ENCODE data around the gene AIRE. TPM values are rescaled to one million over a fixed set of nuclear protein-coding genes. Genes with fewer than 3 reads are reported as not detected.
"Not testable (repeated sequence)": the region's sequence is repeated elsewhere in the genome, so short reads cannot be mapped to it uniquely, and the experiment has no call there.

Gene AIRE
- total RNA-seq, 1 donor from 2014 or later, result not detected

- TF ChIP-seq, protein P1, sequence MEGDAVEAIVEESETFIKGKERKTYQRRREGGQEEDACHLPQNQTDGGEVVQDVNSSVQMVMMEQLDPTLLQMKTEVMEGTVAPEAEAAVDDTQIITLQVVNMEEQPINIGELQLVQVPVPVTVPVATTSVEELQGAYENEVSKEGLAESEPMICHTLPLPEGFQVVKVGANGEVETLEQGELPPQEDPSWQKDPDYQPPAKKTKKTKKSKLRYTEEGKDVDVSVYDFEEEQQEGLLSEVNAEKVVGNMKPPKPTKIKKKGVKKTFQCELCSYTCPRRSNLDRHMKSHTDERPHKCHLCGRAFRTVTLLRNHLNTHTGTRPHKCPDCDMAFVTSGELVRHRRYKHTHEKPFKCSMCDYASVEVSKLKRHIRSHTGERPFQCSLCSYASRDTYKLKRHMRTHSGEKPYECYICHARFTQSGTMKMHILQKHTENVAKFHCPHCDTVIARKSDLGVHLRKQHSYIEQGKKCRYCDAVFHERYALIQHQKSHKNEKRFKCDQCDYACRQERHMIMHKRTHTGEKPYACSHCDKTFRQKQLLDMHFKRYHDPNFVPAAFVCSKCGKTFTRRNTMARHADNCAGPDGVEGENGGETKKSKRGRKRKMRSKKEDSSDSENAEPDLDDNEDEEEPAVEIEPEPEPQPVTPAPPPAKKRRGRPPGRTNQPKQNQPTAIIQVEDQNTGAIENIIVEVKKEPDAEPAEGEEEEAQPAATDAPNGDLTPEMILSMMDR (IDR thresholded peaks at IDR 0.05), result no peak
- Mint-ChIP-seq H3K9me3 (ENCODE audit: unreplicated experiment) (no peaks in the 10 kb centered on the region), H3K36me3 (ENCODE audit: unreplicated experiment) (no peaks in the 10 kb centered on the region)
Measured at GRCh38 chr21:44335266-44336059, 49.8 kb downstream of the AIRE start.

DNA sequence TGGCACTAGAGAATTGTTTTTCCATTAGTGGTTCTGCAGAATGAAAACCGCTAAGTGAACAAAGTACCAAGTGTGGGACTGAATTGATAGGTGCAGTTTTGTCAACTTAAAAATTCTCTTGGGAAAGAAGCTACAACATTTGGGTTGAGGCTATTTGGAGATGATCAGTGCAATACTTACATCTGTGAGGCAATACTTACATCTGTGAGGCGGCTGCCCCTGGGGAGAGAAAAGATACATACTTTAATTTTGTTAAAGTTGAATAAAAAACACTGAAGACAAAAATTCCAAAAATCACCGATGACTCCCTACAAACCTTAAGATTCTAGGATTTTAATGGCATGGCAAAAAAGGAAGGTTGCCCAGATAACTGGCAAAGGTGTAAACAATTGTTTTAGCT lies 51.8 kb downstream of the AIRE start:
- H3K27me3 Mint-ChIP-seq (ENCODE audit: unreplicated experiment), result no peaks in the 10 kb centered on the region
- H3K9me3 Mint-ChIP-seq (ENCODE audit: unreplicated experiment), result no peaks in the 10 kb centered on the region
- DNase-seq (ENCODE audit: extremely low spot score, unreplicated experiment), result no peak
- TF ChIP-seq, protein P1 (IDR thresholded peaks at IDR 0.05), result no peak
- no peaks in the 10 kb centered on the region for H3K36me3 Mint-ChIP-seq (ENCODE audit: unreplicated experiment)
- no peak overlapping the region for H3K27ac Mint-ChIP-seq (ENCODE audit: unreplicated experiment)
- H3K4me3 Mint-ChIP-seq (ENCODE audit: unreplicated experiment), result peak overlapping the region; percentile 35
- peaks cover 19% of the 10 kb centered on the region for H3K4me1 Mint-ChIP-seq (ENCODE audit: unreplicated experiment)

More at GRCh38 chr21:44335266-44336059, 49.8 kb downstream of the AIRE start:
- Mint-ChIP-seq H3K27me3 (ENCODE audit: unreplicated experiment) (no peaks in the 10 kb centered on the region), H3K4me3 (ENCODE audit: unreplicated experiment) (no peak overlapping the region), H3K27ac (ENCODE audit: unreplicated experiment) (no peak overlapping the region), H3K4me1 (ENCODE audit: unreplicated experiment) (peaks cover 18% of the 10 kb centered on the region)
- DNase-seq (ENCODE audit: extremely low spot score, unreplicated experiment), result no peak

GRCh38 chr21:44337941-44338895 lies 52.5 kb downstream of the AIRE start:
- Mint-ChIP-seq H3K4me1 (ENCODE audit: unreplicated experiment) (peaks cover 19% of the 10 kb centered on the region), H3K36me3 (ENCODE audit: unreplicated experiment) (no peaks in the 10 kb centered on the region), H3K9me3 (ENCODE audit: unreplicated experiment) (no peaks in the 10 kb centered on the region), H3K4me3 (ENCODE audit: unreplicated experiment) (peak overlapping the region; percentile 72), H3K27me3 (ENCODE audit: unreplicated experiment) (no peaks in the 10 kb centered on the region), H3K27ac (ENCODE audit: unreplicated experiment) (peak overlapping the region; percentile 73)
- no peak for DNase-seq (ENCODE audit: extremely low spot score, unreplicated experiment)
- TF ChIP-seq, protein P1 (IDR thresholded peaks at IDR 0.05), result peak; percentile 58

- H3K4me1 Mint-ChIP-seq (ENCODE audit: unreplicated experiment), result peaks cover 19% of the 10 kb centered on the region
- H3K27me3 Mint-ChIP-seq (ENCODE audit: unreplicated experiment), result no peaks in the 10 kb centered on the region
- peak within 1 kb of the TSS; percentile 89 for H3K27ac Mint-ChIP-seq (ENCODE audit: unreplicated experiment)
- no peaks in the 10 kb centered on the region for H3K9me3 Mint-ChIP-seq (ENCODE audit: unreplicated experiment)
- H3K36me3 Mint-ChIP-seq (ENCODE audit: unreplicated experiment), result no peaks in the 10 kb centered on the region
- peak; percentile 99 for DNase-seq (ENCODE audit: extremely low spot score, unreplicated experiment)
- TF ChIP-seq, protein P1 (IDR thresholded peaks at IDR 0.05), result no peak
- H3K4me3 Mint-ChIP-seq (ENCODE audit: unreplicated experiment), result peak within 1 kb of the TSS; percentile 79
Measured at GRCh38 chr21:44338971-44339910, 53.6 kb downstream of the AIRE start, which contains the start of gene CFAP410. TSS of gene CFAP410 (minus strand) at chr21:44339390. CDS start at chr21:44339194, 196 bp downstream.

DNA sequence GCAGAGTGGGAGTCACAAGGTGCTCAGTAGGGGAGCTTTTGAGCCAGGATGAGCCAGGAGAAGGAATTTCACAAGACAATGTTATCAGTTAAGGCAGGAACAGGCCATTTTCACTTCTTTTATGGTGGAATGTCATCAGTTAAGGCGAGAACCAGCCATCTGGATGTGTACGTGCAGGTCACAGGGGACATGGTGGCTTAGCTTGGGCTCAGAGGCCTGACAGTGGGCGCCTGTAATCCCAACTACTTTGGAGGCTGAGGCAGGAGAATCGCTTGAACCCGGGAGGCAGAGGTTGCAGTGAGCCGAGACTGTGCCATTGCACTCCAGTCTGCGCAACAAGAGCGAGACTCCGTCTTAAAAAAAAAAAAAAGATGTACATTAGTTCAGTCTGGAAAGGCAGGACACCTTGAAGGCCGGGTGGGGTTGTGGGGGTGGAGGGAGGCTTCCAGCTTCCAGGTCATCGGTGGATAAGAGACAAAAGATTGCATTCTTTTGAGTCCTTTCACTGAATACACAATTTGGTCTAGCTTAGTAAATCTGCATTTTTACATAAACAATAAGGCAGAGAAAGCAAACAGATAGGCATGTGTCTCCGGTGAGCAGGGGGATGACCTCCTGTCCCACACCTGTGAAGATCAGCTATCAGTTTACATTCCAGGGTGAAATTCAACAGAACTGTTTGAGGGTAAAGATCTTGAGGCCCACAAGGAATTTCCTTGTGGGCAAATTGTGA lies 56.2 kb downstream of the AIRE start:
- peaks cover 19% of the 10 kb centered on the region for H3K4me1 Mint-ChIP-seq (ENCODE audit: unreplicated experiment)
- not testable (repeated sequence) for DNase-seq (ENCODE audit: extremely low spot score, unreplicated experiment); H3K9me3 Mint-ChIP-seq (ENCODE audit: unreplicated experiment); H3K4me3 Mint-ChIP-seq (ENCODE audit: unreplicated experiment); H3K36me3 Mint-ChIP-seq (ENCODE audit: unreplicated experiment); H3K27me3 Mint-ChIP-seq (ENCODE audit: unreplicated experiment); H3K27ac Mint-ChIP-seq (ENCODE audit: unreplicated experiment)

GRCh38 chr21:44342981-44343380 lies 57.3 kb downstream of the AIRE start:
- H3K27ac Mint-ChIP-seq (ENCODE audit: unreplicated experiment); H3K36me3 Mint-ChIP-seq (ENCODE audit: unreplicated experiment); H3K4me3 Mint-ChIP-seq (ENCODE audit: unreplicated experiment); H3K9me3 Mint-ChIP-seq (ENCODE audit: unreplicated experiment); DNase-seq (ENCODE audit: extremely low spot score, unreplicated experiment); H3K27me3 Mint-ChIP-seq (ENCODE audit: unreplicated experiment): not testable (repeated sequence)
- H3K4me1 Mint-ChIP-seq (ENCODE audit: unreplicated experiment), result peaks cover 12% of the 10 kb centered on the region
